ENCODE measurements around the gene F11. TPM values are rescaled to one million over a fixed set of nuclear protein-coding genes. Genes with fewer than 3 reads are reported as not detected.

The F11 gene
- total and polyA plus RNA-seq, 9 of the 15 experiments (the other 6 are each of a cell fraction or from before 2014, with no cell fraction given) = not detected

DNA sequence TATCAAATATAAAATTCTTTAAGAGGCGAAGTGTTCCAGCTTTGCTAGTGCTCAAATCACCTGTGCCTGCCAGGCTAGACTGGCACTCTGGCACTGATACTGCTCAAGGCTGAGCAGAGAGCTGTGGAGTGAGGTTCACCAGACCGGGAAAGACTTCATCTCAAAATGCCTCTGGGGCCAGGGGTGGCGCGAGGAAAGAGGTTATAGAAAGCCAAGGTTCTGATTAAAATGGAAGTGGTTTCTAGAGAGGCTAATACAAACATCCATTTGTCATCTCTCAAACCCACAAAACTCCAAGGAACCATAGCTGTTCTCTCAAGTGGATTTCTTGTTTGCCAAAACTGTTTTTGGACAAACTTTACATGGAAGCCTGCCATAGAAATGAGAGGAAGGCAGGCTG is 41.5 kb downstream of the F11 start (continued):
- no peak for TF ChIP-seq ESRRA (IDR thresholded peaks at IDR 0.05; ENCODE audit: borderline replicate concordance, low read depth)
- TF ChIP-seq IFI16 (CRISPR knock-in tag; IDR thresholded peaks at IDR 0.05) = no peak
- TF ChIP-seq, protein P1, sequence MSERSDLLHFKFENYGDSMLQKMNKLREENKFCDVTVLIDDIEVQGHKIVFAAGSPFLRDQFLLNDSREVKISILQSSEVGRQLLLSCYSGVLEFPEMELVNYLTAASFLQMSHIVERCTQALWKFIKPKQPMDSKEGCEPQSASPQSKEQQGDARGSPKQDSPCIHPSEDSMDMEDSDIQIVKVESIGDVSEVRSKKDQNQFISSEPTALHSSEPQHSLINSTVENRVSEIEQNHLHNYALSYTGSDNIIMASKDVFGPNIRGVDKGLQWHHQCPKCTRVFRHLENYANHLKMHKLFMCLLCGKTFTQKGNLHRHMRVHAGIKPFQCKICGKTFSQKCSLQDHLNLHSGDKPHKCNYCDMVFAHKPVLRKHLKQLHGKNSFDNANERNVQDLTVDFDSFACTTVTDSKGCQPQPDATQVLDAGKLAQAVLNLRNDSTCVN (CRISPR knock-in tag; IDR thresholded peaks at IDR 0.05) = no peak
- no peak for TF ChIP-seq SLC30A9 (CRISPR knock-in tag; IDR thresholded peaks at IDR 0.05)
- TF ChIP-seq STAT5B (CRISPR knock-in tag; IDR thresholded peaks at IDR 0.05) = no peak
- no peak for TF ChIP-seq ZFP1 (CRISPR knock-in tag; IDR thresholded peaks at IDR 0.05)

DNA sequence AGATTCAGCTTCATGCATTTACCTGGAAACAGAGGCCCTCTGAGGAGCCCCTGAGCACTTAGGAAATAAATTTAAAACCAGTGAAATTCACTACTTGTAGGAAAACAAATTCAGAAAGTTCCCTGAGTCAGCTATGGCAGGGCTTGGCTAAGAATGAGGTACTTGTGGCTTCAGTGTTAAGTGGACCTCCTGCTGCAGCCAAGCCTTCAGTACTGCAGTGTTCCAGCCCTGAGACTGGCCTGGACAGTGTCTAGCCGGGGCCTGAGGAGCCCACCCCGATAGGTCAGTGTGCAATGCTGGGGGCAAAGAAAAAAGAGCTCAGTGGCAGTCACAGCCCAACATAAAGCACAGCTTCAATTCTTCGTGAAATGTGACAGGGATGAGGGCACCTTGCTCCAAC is 41.9 kb downstream of the F11 start:
- CTCF ChIA-PET (ENCODE audit: low intra/inter-chr PET ratio) = no interaction called here
- WGBS (ENCODE audit: insufficient coverage, low coverage, missing lambda C conversion rate) = 2% methylated on average over 3 of the region's 3 CpGs
- Histone ChIP-seq H3K79me2 (ENCODE audit: control insufficient read depth, insufficient read depth, low read length) (no peaks in the 10 kb centered on the region), H3K27me3 (ENCODE audit: control insufficient read depth in 2 of 2, insufficient read depth in 2 of 2, low read length in 2 of 2) (peaks cover 4 to 39% of the 10 kb centered on the region in 2 experiments; a peak in 3 of 5 replicates), H3K4me2 (ENCODE audit: insufficient read depth, low read length) (no peak overlapping the region), H2AFZ (ENCODE audit: low read depth, low read length) (no peak overlapping the region), H3K4me1 (replicated peaks in 1 of 2; ENCODE audit: control insufficient read depth in 2 of 2, insufficient read depth in 2 of 2, low read length in 2 of 2) (no peaks in the 10 kb centered on the region), H4K20me1 (replicated peaks; ENCODE audit: control insufficient read depth, insufficient read depth, low read length) (no peaks in the 10 kb centered on the region), H3K36me3 (ENCODE audit: control insufficient read depth, insufficient read depth, low read length) (no peaks in the 10 kb centered on the region), H3K9me1 (ENCODE audit: control insufficient read depth, insufficient read depth, low read length) (no peaks in the 10 kb centered on the region), H3K4me3 (no peak overlapping the region), H3K27ac (ENCODE audit: extremely low read depth, low read depth, low read length) (no peak overlapping the region), H3K9me3 (replicated peaks; ENCODE audit: control insufficient read depth, insufficient read depth, low read depth, low read length) (no peaks in the 10 kb centered on the region), H3K9ac (ENCODE audit: insufficient read depth in 1 of 2, low read depth in 2 of 2, low read length in 2 of 2) (no peak overlapping the region)
- no peak for FAIRE-seq
- no TSS peak for BruUV-seq (replicated peaks)
- no peak for DNase-seq (ENCODE audit: extremely low read depth in 1 of 4, low spot score in 3 of 4)
- POLR2A ChIA-PET = interaction anchor here (0.8 kb wide), 1 partner anchor 10 kb away, joined by 3 read pairs; no protein-coding TSS in a partner anchor
- in situ Hi-C loops (cut with MboI) (no loop called here), intact Hi-C loops (cut with micrococcal nuclease) (no loop called here)
- no peak for ATAC-seq
- no peak for TF ChIP-seq KLF13 (tag; IDR thresholded peaks at IDR 0.05; ENCODE audit: borderline replicate concordance, low read depth)
- no peak for TF ChIP-seq SUPT5H (IDR thresholded peaks at IDR 0.05)
- no peak for TF ChIP-seq SRF (CRISPR knock-in tag; IDR thresholded peaks at IDR 0.05)
- TF ChIP-seq CEBPB (tag; IDR thresholded peaks at IDR 0.05) = no peak
- no peak for TF ChIP-seq SPI1 (IDR thresholded peaks at IDR 0.05; ENCODE audit: borderline replicate concordance, low read depth, low read length)
- TF ChIP-seq, protein P2, sequence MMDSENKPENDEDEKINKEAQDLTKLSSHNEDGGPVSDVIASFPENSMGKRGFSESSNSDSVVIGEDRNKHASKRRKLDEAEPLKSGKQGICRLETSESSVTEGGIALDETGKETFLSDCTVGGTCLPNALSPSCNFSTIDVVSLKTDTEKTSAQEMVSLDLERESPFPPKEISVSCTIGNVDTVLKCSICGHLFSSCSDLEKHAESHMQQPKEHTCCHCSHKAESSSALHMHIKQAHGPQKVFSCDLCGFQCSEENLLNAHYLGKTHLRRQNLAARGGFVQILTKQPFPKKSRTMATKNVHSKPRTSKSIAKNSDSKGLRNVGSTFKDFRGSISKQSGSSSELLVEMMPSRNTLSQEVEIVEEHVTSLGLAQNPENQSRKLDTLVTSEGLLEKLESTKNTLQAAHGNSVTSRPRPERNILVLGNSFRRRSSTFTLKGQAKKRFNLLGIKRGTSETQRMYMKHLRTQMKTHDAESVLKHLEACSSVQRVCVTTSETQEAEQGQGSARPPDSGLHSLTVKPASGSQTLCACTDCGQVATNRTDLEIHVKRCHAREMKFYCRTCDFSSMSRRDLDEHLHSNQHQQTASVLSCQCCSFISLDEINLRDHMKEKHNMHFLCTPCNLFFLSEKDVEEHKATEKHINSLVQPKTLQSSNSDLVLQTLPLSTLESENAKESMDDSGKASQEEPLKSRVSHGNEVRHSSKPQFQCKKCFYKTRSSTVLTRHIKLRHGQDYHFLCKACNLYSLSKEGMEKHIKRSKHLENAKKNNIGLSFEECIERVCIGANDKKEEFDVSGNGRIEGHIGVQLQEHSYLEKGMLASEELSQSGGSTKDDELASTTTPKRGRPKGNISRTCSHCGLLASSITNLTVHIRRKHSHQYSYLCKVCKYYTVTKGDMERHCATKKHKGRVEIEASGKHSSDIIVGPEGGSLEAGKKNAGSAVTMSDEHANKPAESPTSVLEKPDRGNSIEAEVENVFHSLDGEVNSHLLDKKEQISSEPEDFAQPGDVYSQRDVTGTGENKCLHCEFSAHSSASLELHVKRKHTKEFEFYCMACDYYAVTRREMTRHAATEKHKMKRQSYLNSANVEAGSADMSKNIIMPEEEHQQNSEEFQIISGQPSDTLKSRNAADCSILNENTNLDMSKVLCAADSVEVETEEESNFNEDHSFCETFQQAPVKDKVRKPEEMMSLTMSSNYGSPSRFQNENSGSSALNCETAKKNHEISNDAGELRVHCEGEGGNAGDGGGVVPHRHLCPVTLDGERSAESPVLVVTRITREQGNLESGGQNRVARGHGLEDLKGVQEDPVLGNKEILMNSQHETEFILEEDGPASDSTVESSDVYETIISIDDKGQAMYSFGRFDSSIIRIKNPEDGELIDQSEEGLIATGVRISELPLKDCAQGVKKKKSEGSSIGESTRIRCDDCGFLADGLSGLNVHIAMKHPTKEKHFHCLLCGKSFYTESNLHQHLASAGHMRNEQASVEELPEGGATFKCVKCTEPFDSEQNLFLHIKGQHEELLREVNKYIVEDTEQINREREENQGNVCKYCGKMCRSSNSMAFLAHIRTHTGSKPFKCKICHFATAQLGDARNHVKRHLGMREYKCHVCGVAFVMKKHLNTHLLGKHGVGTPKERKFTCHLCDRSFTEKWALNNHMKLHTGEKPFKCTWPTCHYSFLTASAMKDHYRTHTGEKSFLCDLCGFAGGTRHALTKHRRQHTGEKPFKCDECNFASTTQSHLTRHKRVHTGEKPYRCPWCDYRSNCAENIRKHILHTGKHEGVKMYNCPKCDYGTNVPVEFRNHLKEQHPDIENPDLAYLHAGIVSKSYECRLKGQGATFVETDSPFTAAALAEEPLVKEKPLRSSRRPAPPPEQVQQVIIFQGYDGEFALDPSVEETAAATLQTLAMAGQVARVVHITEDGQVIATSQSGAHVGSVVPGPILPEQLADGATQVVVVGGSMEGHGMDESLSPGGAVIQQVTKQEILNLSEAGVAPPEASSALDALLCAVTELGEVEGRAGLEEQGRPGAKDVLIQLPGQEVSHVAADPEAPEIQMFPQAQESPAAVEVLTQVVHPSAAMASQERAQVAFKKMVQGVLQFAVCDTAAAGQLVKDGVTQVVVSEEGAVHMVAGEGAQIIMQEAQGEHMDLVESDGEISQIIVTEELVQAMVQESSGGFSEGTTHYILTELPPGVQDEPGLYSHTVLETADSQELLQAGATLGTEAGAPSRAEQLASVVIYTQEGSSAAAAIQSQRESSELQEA (IDR thresholded peaks at IDR 0.05; ENCODE audit: low read depth) = no peak
- no peak for TF ChIP-seq ESRRB (CRISPR knock-in tag; IDR thresholded peaks at IDR 0.05; ENCODE audit: borderline replicate concordance)
- no peak for TF ChIP-seq C11orf30 (IDR thresholded peaks at IDR 0.05; ENCODE audit: low read depth)
